ENCODE measurements around the gene HECW1.
"Not testable (repeated sequence)": the region's sequence is repeated elsewhere in the genome, so short reads cannot be mapped to it uniquely, and the experiment has no call there.

The HECW1 gene

GRCh38 chr7:43208242-43208641 lies 95.8 kb downstream of the HECW1 start:
- no peak for DNase-seq (ENCODE audit: low read depth, low spot score)

- DNase-seq (ENCODE audit: low read depth, low spot score), result not testable (repeated sequence)
These were observed 98.1 kb downstream of the HECW1 start for GRCh38 chr7:43210539-43210938.

- DNase-seq (ENCODE audit: low read depth, low spot score), result no peak
These were observed 98.8 kb downstream of the HECW1 start for GRCh38 chr7:43211286-43211685.

- no peak for DNase-seq (ENCODE audit: low read depth, low spot score)
These were observed 99.2 kb downstream of the HECW1 start for GRCh38 chr7:43211693-43212092.

- DNase-seq (ENCODE audit: low read depth, low spot score), result no peak
These were observed 100.5 kb downstream of the HECW1 start for GRCh38 chr7:43212921-43213320.

- no peak for DNase-seq (ENCODE audit: low read depth, low spot score)
These were observed 102.6 kb downstream of the HECW1 start for GRCh38 chr7:43215061-43215460.

- no peak for DNase-seq (ENCODE audit: low read depth, low spot score)
These were observed 104.6 kb downstream of the HECW1 start for GRCh38 chr7:43217055-43217454.

- not testable (repeated sequence) for DNase-seq (ENCODE audit: low read depth, low spot score)
These were observed 106.5 kb downstream of the HECW1 start for GRCh38 chr7:43218901-43219300.

- DNase-seq (ENCODE audit: low read depth, low spot score), result no peak
These were observed 107.8 kb downstream of the HECW1 start for GRCh38 chr7:43220250-43220649.

GRCh38 chr7:43220742-43221141 lies 108.3 kb downstream of the HECW1 start:
- no peak for DNase-seq (ENCODE audit: low read depth, low spot score)

GRCh38 chr7:43229801-43230200 lies 117.4 kb downstream of the HECW1 start:
- no peak for DNase-seq (ENCODE audit: low read depth, low spot score)

- DNase-seq (ENCODE audit: low read depth, low spot score), result no peak
These were observed 119.9 kb downstream of the HECW1 start for GRCh38 chr7:43232366-43232765.

GRCh38 chr7:43234073-43234472 lies 121.6 kb downstream of the HECW1 start:
- DNase-seq (ENCODE audit: low read depth, low spot score), result no peak

GRCh38 chr7:43234968-43235367 lies 122.5 kb downstream of the HECW1 start:
- DNase-seq (ENCODE audit: low read depth, low spot score), result no peak

- no peak for DNase-seq (ENCODE audit: low read depth, low spot score)
These were observed 128.1 kb downstream of the HECW1 start for GRCh38 chr7:43240565-43240964.

- DNase-seq (ENCODE audit: low read depth, low spot score), result no peak
These were observed 130.3 kb downstream of the HECW1 start for GRCh38 chr7:43242628-43243255.

- DNase-seq (ENCODE audit: low read depth, low spot score), result no peak
These were observed 131.8 kb downstream of the HECW1 start for GRCh38 chr7:43244232-43244631.

GRCh38 chr7:43244784-43245183 lies 132.3 kb downstream of the HECW1 start:
- no peak for DNase-seq (ENCODE audit: low read depth, low spot score)

- DNase-seq (ENCODE audit: low read depth, low spot score), result no peak
These were observed 135.3 kb downstream of the HECW1 start for GRCh38 chr7:43247757-43248156.

GRCh38 chr7:43248553-43248952 lies 136.1 kb downstream of the HECW1 start:
- DNase-seq (ENCODE audit: low read depth, low spot score), result no peak

- no peak for DNase-seq (ENCODE audit: low read depth, low spot score)
These were observed 136.7 kb downstream of the HECW1 start for GRCh38 chr7:43248961-43249822.

GRCh38 chr7:43249823-43250145 lies 137.3 kb downstream of the HECW1 start:
- no peak for DNase-seq (ENCODE audit: low read depth, low spot score)
